ENCODE results near the gene TFB2M. TPM values are rescaled to one million over a fixed set of nuclear protein-coding genes. Genes with fewer than 3 reads are reported as not detected.
"Not testable (repeated sequence)": the region's sequence is repeated elsewhere in the genome, so short reads cannot be mapped to it uniquely, and the experiment has no call there.

The TFB2M gene
- total RNA-seq, 1 donor from 2014 or later, result 6.5 TPM

DNA sequence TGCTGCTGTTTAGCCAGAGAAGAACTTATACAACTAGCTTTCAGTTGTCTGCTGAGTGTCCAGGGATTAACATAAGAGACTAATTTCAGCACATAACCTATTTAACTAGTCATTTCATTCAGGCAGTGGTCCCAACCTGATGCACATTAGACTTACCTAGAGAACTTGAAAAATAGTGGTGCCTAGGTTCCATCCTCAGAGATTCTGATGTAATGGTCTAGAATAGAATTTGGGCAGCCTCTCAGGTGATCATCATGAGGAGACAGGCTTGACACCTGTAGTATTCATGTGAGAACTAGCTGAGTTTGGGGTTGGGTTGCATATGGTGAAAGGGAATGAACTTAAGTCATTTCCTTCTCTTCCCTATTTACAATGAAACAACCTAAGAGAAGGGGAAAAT is 25.0 kb upstream of the TFB2M start:
- Mint-ChIP-seq H3K4me3 (ENCODE audit: unreplicated experiment) (no peak overlapping the region), H3K4me1 (ENCODE audit: low read depth, unreplicated experiment) (no peaks in the 10 kb centered on the region), H3K36me3 (ENCODE audit: unreplicated experiment) (no peaks in the 10 kb centered on the region), H3K9me3 (ENCODE audit: unreplicated experiment) (no peaks in the 10 kb centered on the region), H3K27ac (ENCODE audit: unreplicated experiment) (no peak overlapping the region), H3K27me3 (ENCODE audit: unreplicated experiment) (no peaks in the 10 kb centered on the region)
- DNase-seq, result no peak
- TF ChIP-seq, protein P1, sequence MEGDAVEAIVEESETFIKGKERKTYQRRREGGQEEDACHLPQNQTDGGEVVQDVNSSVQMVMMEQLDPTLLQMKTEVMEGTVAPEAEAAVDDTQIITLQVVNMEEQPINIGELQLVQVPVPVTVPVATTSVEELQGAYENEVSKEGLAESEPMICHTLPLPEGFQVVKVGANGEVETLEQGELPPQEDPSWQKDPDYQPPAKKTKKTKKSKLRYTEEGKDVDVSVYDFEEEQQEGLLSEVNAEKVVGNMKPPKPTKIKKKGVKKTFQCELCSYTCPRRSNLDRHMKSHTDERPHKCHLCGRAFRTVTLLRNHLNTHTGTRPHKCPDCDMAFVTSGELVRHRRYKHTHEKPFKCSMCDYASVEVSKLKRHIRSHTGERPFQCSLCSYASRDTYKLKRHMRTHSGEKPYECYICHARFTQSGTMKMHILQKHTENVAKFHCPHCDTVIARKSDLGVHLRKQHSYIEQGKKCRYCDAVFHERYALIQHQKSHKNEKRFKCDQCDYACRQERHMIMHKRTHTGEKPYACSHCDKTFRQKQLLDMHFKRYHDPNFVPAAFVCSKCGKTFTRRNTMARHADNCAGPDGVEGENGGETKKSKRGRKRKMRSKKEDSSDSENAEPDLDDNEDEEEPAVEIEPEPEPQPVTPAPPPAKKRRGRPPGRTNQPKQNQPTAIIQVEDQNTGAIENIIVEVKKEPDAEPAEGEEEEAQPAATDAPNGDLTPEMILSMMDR (IDR thresholded peaks at IDR 0.05; ENCODE audit: partially characterized antibody, unreplicated experiment), result no peak

- H3K27ac Mint-ChIP-seq (ENCODE audit: unreplicated experiment), result not testable (repeated sequence)
Measured at GRCh38 chr1:246589919-246590318, 23.9 kb upstream of the TFB2M start.

DNA sequence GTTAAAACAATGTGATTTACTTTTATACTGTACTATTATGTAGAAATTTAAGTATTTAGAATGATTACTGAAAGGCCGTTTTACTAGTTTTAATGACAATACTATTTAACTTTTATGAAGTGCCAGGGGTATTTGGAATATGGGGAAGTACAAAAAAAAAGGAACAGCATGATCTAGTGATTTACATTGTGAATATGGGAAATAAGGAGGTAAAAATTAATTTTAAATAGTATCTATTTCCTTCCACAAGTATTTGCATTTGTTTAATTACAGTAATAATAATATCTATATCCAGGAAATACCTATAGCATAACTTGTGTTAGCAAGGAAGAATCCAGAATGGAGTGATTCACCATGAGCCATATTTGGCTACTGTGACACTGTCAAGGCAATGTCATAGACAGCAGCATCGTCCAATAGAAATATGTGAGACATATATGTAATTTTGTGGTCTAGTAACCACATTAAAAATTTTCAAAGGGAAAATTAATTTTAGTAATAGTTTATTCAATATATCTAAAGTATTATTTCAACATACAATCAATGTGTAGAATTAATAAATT is 22.2 kb upstream of the TFB2M start:
- Mint-ChIP-seq H3K4me3 (ENCODE audit: unreplicated experiment) (no peak overlapping the region), H3K36me3 (ENCODE audit: unreplicated experiment) (no peaks in the 10 kb centered on the region), H3K9me3 (ENCODE audit: unreplicated experiment) (no peaks in the 10 kb centered on the region), H3K27me3 (ENCODE audit: unreplicated experiment) (no peaks in the 10 kb centered on the region), H3K27ac (ENCODE audit: unreplicated experiment) (no peak overlapping the region), H3K4me1 (ENCODE audit: low read depth, unreplicated experiment) (peaks cover 3% of the 10 kb centered on the region)
- TF ChIP-seq, protein P1 (IDR thresholded peaks at IDR 0.05; ENCODE audit: partially characterized antibody, unreplicated experiment), result no peak
- no peak for DNase-seq

More at GRCh38 chr1:246589919-246590318, 23.9 kb upstream of the TFB2M start:
- DNase-seq; H3K9me3 Mint-ChIP-seq (ENCODE audit: unreplicated experiment); H3K27me3 Mint-ChIP-seq (ENCODE audit: unreplicated experiment); H3K4me1 Mint-ChIP-seq (ENCODE audit: low read depth, unreplicated experiment); H3K36me3 Mint-ChIP-seq (ENCODE audit: unreplicated experiment); H3K4me3 Mint-ChIP-seq (ENCODE audit: unreplicated experiment): not testable (repeated sequence)

- Mint-ChIP-seq H3K27ac (ENCODE audit: unreplicated experiment) (no peak overlapping the region), H3K27me3 (ENCODE audit: unreplicated experiment) (no peaks in the 10 kb centered on the region), H3K36me3 (ENCODE audit: unreplicated experiment) (no peaks in the 10 kb centered on the region), H3K4me3 (ENCODE audit: unreplicated experiment) (no peak overlapping the region), H3K9me3 (ENCODE audit: unreplicated experiment) (no peaks in the 10 kb centered on the region), H3K4me1 (ENCODE audit: low read depth, unreplicated experiment) (peaks cover 5% of the 10 kb centered on the region)
- DNase-seq, result no peak
- TF ChIP-seq, protein P1 (IDR thresholded peaks at IDR 0.05; ENCODE audit: partially characterized antibody, unreplicated experiment), result no peak
Measured at GRCh38 chr1:246587606-246588005, 21.5 kb upstream of the TFB2M start.

DNA sequence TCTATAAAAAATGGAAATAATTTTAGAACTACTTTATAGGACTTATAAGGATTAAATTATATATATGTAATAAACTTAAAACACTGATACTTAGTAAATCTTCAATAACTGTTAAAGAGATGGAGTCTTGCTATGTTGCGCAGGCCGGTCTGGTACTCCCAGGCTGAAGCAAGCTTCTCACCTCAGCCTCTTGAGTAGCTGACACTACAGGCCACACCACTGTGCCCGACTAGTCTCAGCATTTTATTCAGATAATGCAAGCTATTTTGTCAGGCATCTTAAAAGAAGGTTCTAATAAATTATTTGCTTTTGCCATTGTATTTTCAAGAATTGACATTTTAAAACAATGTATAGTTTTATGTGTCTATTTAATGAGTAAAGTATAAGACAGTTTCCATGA is 21.0 kb upstream of the TFB2M start:
- TF ChIP-seq, protein P1 (IDR thresholded peaks at IDR 0.05; ENCODE audit: partially characterized antibody, unreplicated experiment), result no peak
- Mint-ChIP-seq H3K36me3 (ENCODE audit: unreplicated experiment) (no peaks in the 10 kb centered on the region), H3K4me3 (ENCODE audit: unreplicated experiment) (no peak overlapping the region), H3K4me1 (ENCODE audit: low read depth, unreplicated experiment) (peaks cover 7% of the 10 kb centered on the region), H3K27ac (ENCODE audit: unreplicated experiment) (no peak overlapping the region), H3K9me3 (ENCODE audit: unreplicated experiment) (no peaks in the 10 kb centered on the region), H3K27me3 (ENCODE audit: unreplicated experiment) (no peaks in the 10 kb centered on the region)
- no peak for DNase-seq
